Muscle layer of duodenum (tissue), 2 donors: ENCODE results near the gene TNFAIP1.

Experiments
- H3K27ac ChIP-seq: one replicate; pipeline ENCODE4 v1.7.0; 2013; ENCODE audit warnings: mild to moderate bottlenecking, low read length
- H3K27me3 ChIP-seq: one replicate; pipeline ENCODE4 v1.7.0; 2013; ENCODE audit warnings: low read depth, mild to moderate bottlenecking, control low read depth, low read length
- H3K36me3 ChIP-seq, 2 donors: one replicate each; pipeline ENCODE4 v1.7.0; 2013; ENCODE audit warnings: low read length in 2 of 2, control low read depth in 1 of 2, mild to moderate bottlenecking in 1 of 2; ENCODE audit not compliant: insufficient read depth in 2 of 2, control insufficient read depth in 1 of 2
- H3K4me1 ChIP-seq, 2 donors: one replicate each; pipeline ENCODE4 v1.7.0; 2013; ENCODE audit warnings: low read length in 2 of 2, mild to moderate bottlenecking in 2 of 2, control low read depth in 1 of 2, moderate library complexity in 1 of 2; ENCODE audit not compliant: insufficient read depth in 2 of 2, control insufficient read depth in 1 of 2
- H3K4me3 ChIP-seq, 2 donors: one replicate each; pipeline ENCODE4 v1.7.0; 2013; ENCODE audit warnings: low read length in 2 of 2, low read depth in 1 of 2, mild to moderate bottlenecking in 1 of 2
- H3K9me3 ChIP-seq, 2 donors: one replicate each; pipeline ENCODE4 v1.7.0; 2013; ENCODE audit warnings: low read length in 2 of 2, control low read depth in 1 of 2, mild to moderate bottlenecking in 1 of 2; ENCODE audit not compliant: control insufficient read depth in 1 of 2
- donor health status: healthy.

Gene TNFAIP1

GRCh38 chr17:28346746-28347246 is 11.2 kb downstream of the TNFAIP1 start:
- Histone ChIP-seq H3K27me3 (no peaks in the 10 kb centered on the region), H3K4me1 (no peaks in the 10 kb centered on the region), H3K36me3 (peaks cover 69 to 95% of the 10 kb centered on the region in 2 donors), H3K9me3 (no peaks in the 10 kb centered on the region), H3K4me3 (no peak overlapping the region), H3K27ac (no peak overlapping the region)

DNA sequence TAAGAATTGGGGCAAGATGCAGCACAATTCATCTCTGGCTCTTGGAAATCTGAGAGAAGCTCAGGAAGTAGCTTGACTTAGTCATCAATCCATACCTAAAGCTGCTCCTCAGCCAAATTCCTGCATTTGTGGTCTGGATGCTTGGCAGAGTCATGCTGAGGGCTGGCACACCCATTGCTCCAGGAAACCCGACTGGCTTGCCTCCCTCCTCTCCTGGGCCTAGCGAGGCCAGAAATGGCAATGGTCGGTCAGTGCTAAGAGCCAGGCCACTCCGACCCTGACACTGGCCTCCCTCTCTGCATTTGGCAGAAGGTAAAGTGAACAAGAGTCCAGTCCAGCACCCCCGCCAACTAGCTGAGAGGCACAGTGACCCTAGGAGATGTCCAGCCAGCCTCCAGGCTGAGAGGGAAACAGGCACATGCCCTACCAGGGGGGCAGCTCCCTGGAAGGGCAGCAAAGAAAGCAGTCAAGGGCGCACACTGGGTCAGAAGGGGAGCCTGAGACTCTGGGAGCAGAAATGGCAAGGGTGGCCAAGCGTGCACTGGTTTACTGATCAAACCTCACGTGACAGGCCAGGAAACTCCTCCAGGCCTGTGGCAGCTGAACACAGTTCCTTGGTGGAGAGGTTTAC is 11.8 kb downstream of the TNFAIP1 start:
- Histone ChIP-seq H3K9me3 (no peaks in the 10 kb centered on the region), H3K4me3 (no peak overlapping the region), H3K27ac (no peak overlapping the region), H3K4me1 (no peaks in the 10 kb centered on the region), H3K27me3 (no peaks in the 10 kb centered on the region), H3K36me3 (peaks cover 65 to 95% of the 10 kb centered on the region in 2 donors)

DNA sequence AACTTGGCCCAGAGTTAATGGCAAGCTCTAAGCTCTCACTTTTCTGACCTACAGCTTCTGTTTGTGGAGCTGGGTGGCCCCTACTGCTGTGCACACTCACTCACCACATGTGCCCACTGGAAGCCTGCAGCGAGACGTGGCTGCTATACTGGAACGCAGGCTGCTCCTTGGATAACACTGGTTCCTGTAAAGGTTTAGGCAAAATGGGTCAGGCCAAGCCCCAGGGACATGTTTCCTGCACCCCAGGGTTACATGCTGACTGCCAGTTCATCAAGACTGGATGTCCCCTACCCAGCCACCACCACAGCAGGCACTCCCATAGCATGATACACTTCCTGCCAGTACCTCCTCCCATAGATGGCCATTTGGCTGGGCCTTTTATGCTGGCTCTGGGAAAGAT is 13.4 kb downstream of the TNFAIP1 start:
- no peaks in the 10 kb centered on the region for H3K27me3 ChIP-seq
- no peaks in the 10 kb centered on the region for H3K4me1 ChIP-seq
- peaks cover 75 to 91% of the 10 kb centered on the region in 2 donors for H3K36me3 ChIP-seq
- H3K9me3 ChIP-seq = no peaks in the 10 kb centered on the region
- H3K4me3 ChIP-seq = no peak overlapping the region
- H3K27ac ChIP-seq = no peak overlapping the region

GRCh38 chr17:28350271-28350670 is 14.7 kb downstream of the TNFAIP1 start:
- H3K4me1 ChIP-seq = no peaks in the 10 kb centered on the region
- no peak overlapping the region for H3K4me3 ChIP-seq
- no peak overlapping the region for H3K27ac ChIP-seq
- H3K36me3 ChIP-seq = peaks cover 72 to 90% of the 10 kb centered on the region in 2 donors
- no peaks in the 10 kb centered on the region for H3K27me3 ChIP-seq
- no peaks in the 10 kb centered on the region for H3K9me3 ChIP-seq

GRCh38 chr17:28357061-28357900 is 21.7 kb downstream of the TNFAIP1 start, which contains the start of gene POLDIP2:
Gene POLDIP2, minus strand, starts transcription at chr17:28357527. Its CDS starts 79 bp downstream, at chr17:28357448.
- Histone ChIP-seq H3K4me1 (peaks cover 13 to 22% of the 10 kb centered on the region in 2 donors), H3K27me3 (no peaks in the 10 kb centered on the region), H3K27ac (peak within 1 kb of the TSS; percentile 77), H3K4me3 (peak within 1 kb of the TSS; percentile 89 to 98), H3K36me3 (peaks cover 40 to 54% of the 10 kb centered on the region in 2 donors), H3K9me3 (no peaks in the 10 kb centered on the region)

DNA sequence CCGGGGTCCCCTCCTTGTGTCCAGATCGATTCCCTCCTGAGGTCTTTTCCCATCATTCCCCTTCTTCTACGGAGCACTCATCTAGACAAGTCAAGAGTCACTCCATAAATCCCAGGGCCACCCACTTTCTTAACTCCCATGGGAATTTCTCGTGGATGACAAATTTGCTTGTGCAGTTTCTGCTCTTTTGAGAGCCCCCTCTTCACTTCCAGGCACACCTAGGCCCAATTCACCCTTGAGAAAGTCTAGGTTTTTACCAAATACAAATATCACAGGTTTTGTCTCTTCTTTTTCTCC is 22.3 kb downstream of the TNFAIP1 start:
- no peaks in the 10 kb centered on the region for H3K27me3 ChIP-seq
- peak overlapping the region; percentile 73 for H3K27ac ChIP-seq
- H3K36me3 ChIP-seq = peaks cover 40 to 56% of the 10 kb centered on the region in 2 donors
- H3K4me1 ChIP-seq = peaks cover 13 to 22% of the 10 kb centered on the region in 2 donors
- no peaks in the 10 kb centered on the region for H3K9me3 ChIP-seq
- H3K4me3 ChIP-seq = peak overlapping the region; percentile 89 to 98

GRCh38 chr17:28363186-28363585 is 27.6 kb downstream of the TNFAIP1 start:
- H3K4me3 ChIP-seq = no peak overlapping the region
- no peaks in the 10 kb centered on the region for H3K27me3 ChIP-seq
- no peaks in the 10 kb centered on the region for H3K9me3 ChIP-seq
- H3K4me1 ChIP-seq = peaks cover 3 to 7% of the 10 kb centered on the region in 2 donors
- H3K36me3 ChIP-seq = peaks cover 33 to 65% of the 10 kb centered on the region in 2 donors
- H3K27ac ChIP-seq = no peak overlapping the region

GRCh38 chr17:28363776-28364650 is 28.5 kb downstream of the TNFAIP1 start:
- no peaks in the 10 kb centered on the region for H3K27me3 ChIP-seq
- peaks cover 33 to 65% of the 10 kb centered on the region in 2 donors for H3K36me3 ChIP-seq
- H3K4me1 ChIP-seq = no peaks in the 10 kb centered on the region
- H3K9me3 ChIP-seq = no peaks in the 10 kb centered on the region
- H3K4me3 ChIP-seq = no peak overlapping the region
- H3K27ac ChIP-seq = no peak overlapping the region

GRCh38 chr17:28364665-28365363 is 29.3 kb downstream of the TNFAIP1 start, which contains the start of gene SEBOX:
Gene SEBOX, minus strand, starts transcription at chr17:28365199. Its CDS starts 48 bp downstream, at chr17:28365151.
- Histone ChIP-seq H3K36me3 (peaks cover 33 to 58% of the 10 kb centered on the region in 2 donors), H3K4me1 (no peaks in the 10 kb centered on the region), H3K9me3 (no peaks in the 10 kb centered on the region), H3K27me3 (no peaks in the 10 kb centered on the region), H3K27ac (no peak within 1 kb of the TSS), H3K4me3 (no peak within 1 kb of the TSS)

DNA sequence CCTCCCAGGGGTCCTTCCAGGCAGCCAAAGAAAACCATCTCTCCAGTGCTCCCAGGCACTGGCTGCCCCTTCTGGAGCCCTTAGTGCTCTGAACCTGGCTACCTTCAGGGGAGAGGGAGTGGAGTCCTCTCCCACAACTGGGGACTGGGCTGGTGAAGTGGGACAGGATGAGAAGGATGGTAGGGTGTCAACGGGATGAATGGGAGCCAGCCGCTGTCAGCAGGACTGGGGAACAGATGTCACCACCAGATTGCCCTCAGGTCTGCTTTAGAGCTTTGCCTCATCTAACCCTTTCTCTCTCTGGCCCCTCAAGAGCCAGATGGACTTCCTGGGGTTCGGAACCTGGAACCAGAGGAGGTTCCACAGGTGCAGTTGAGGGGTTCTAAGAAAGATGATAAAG is 29.9 kb downstream of the TNFAIP1 start:
- H3K36me3 ChIP-seq = peaks cover 29 to 52% of the 10 kb centered on the region in 2 donors
- H3K9me3 ChIP-seq = no peaks in the 10 kb centered on the region
- no peaks in the 10 kb centered on the region for H3K27me3 ChIP-seq
- no peak overlapping the region for H3K4me3 ChIP-seq
- H3K4me1 ChIP-seq = peaks cover 0 to 2% of the 10 kb centered on the region in 2 donors
- H3K27ac ChIP-seq = no peak overlapping the region
